Fibroblast of lung (primary cell): ENCODE results near the gene AVPR1B.

ENCODE experiments used
- CTCF ChIP-seq, 2 donors: IDR thresholded peaks in 1 of 2; conservative IDR thresholded peaks in 1 of 2; 1 replicate in 1 of 2; 2 replicates in 1 of 2; pipeline ENCODE4 v1.5.1; 2011 to 2012; ENCODE audit warnings: low read length in 2 of 2, control low read depth in 1 of 2, inconsistent platforms in 1 of 2, low read depth in 1 of 2, mild to moderate bottlenecking in 1 of 2
- EZH2 ChIP-seq: IDR thresholded peaks from 2 replicates; pipeline ENCODE4 v1.5.1; 2012; ENCODE audit warnings: low read length, control low read depth, mild to moderate bottlenecking; ENCODE audit errors: missing control alignments

GRCh38 chr1:206133751-206134415 lies 16.7 kb upstream of the AVPR1B start:
- no peak for TF ChIP-seq CTCF (conservative IDR thresholded peaks at IDR 0.05 in 1 of 2, IDR thresholded peaks at IDR 0.05 in 1 of 2; ENCODE audit: low read depth in 1 of 2, low read length in 2 of 2)
- no peak for TF ChIP-seq EZH2
